ENCODE measurements around the gene LLPH. TPM values are rescaled to one million over a fixed set of nuclear protein-coding genes. Genes with fewer than 3 reads are reported as not detected.

Gene LLPH
- total RNA-seq, 1 experiment from 2014 or later = 45.6 TPM

- H3K9me3 ChIP-seq (ENCODE audit: control insufficient read depth in 1 of 2, insufficient read depth in 1 of 2, low read depth in 1 of 2, low read length in 2 of 2) = no peaks in the 10 kb centered on the region
- POLR2A ChIA-PET = no interaction called here
- CTCF ChIA-PET = no interaction called here
- H3K4me2 ChIP-seq (ENCODE audit: low read length) = no peak overlapping the region
- peaks cover 12 to 22% of the 10 kb centered on the region in 2 experiments for H3K4me1 ChIP-seq (ENCODE audit: control insufficient read depth in 1 of 2, insufficient read depth in 2 of 2, low read length in 2 of 2)
- no peaks in the 10 kb centered on the region for H3K27me3 ChIP-seq (ENCODE audit: insufficient read depth, low read length)
- H3K79me2 ChIP-seq (ENCODE audit: insufficient read depth, low read length) = peaks cover 83% of the 10 kb centered on the region
- no peak overlapping the region for H2AFZ ChIP-seq (ENCODE audit: low read depth, low read length, poor library complexity, severe bottlenecking)
- intact Hi-C loops (cut with micrococcal nuclease) = no loop called here
- no peak overlapping the region for H3K4me3 ChIP-seq (replicated peaks in 1 of 2; ENCODE audit: low read depth in 1 of 2, low read length in 2 of 2)
- ATAC-seq (no peak), DNase-seq (ENCODE audit: low read depth, low spot score) (no peak)
- TF ChIP-seq CTCF (IDR thresholded peaks at IDR 0.05 in 2 of 3, conservative IDR thresholded peaks at IDR 0.05 in 1 of 3; ENCODE audit: borderline replicate concordance in 1 of 3, insufficient read depth in 1 of 3, low read depth in 2 of 3, low read length in 2 of 3) = no peak
- no peak overlapping the region for H3K27ac ChIP-seq (ENCODE audit: low read depth, low read length)
- peaks cover 41 to 50% of the 10 kb centered on the region in 2 experiments for H3K36me3 ChIP-seq (ENCODE audit: control insufficient read depth in 1 of 2, insufficient read depth in 2 of 2, low read length in 2 of 2)
- RAD21 ChIA-PET (ENCODE audit: low non-redundant PET in 1 of 2, low total read pairs in 2 of 2, uncharacterized antibody in 2 of 2, unreplicated experiment in 2 of 2) = no interaction called here
- no peaks in the 10 kb centered on the region for H4K20me1 ChIP-seq (ENCODE audit: insufficient read depth)
- H3K9me2 ChIP-seq (ENCODE audit: insufficient read depth) = no peaks in the 10 kb centered on the region
- H3K9ac ChIP-seq (ENCODE audit: low read length) = no peak overlapping the region
- BruUV-seq (replicated peaks) = no TSS peak
Observed at GRCh38 chr12:66127650-66128049, 2.9 kb downstream of the LLPH start.

- H3K4me3 ChIP-seq (replicated peaks in 1 of 2; ENCODE audit: low read depth in 1 of 2, low read length in 2 of 2) = no peak overlapping the region
- POLR2A ChIA-PET = interaction anchor here (3.5 kb wide), 1 partner anchor 10 kb away, joined by 13 read pairs; the partner anchor contains the start of gene LLPH
- TF ChIP-seq CTCF (IDR thresholded peaks at IDR 0.05 in 2 of 3, conservative IDR thresholded peaks at IDR 0.05 in 1 of 3; ENCODE audit: borderline replicate concordance in 1 of 3, insufficient read depth in 1 of 3, low read depth in 2 of 3, low read length in 2 of 3) (peak; percentile 12 to 35 (median 21); a peak in 3 of 6 replicates), RAD21 (IDR thresholded peaks at IDR 0.05; ENCODE audit: low read depth) (peak; percentile 50; the same call in 1 of the 2 replicates), ATF3 (IDR thresholded peaks at IDR 0.05) (no peak)
- DNase-seq (ENCODE audit: low read depth, low spot score) = no peak
- no peaks in the 10 kb centered on the region for H3K9me2 ChIP-seq (ENCODE audit: insufficient read depth)
- H3K27me3 ChIP-seq (ENCODE audit: insufficient read depth, low read length) = no peaks in the 10 kb centered on the region
- H3K27ac ChIP-seq (ENCODE audit: low read depth, low read length) = no peak overlapping the region
- peaks cover 14% of the 10 kb centered on the region for H3K79me2 ChIP-seq (ENCODE audit: insufficient read depth, low read length)
- RAD21 ChIA-PET (ENCODE audit: low non-redundant PET in 1 of 2, low total read pairs in 2 of 2, uncharacterized antibody in 2 of 2, unreplicated experiment in 2 of 2) = interaction anchor here in 1 of 2 experiments (0.6 kb wide), 1 partner anchor 63 kb away, joined by 4 read pairs; no protein-coding TSS in a partner anchor
- H3K9me3 ChIP-seq (ENCODE audit: control insufficient read depth in 1 of 2, insufficient read depth in 1 of 2, low read depth in 1 of 2, low read length in 2 of 2) = no peaks in the 10 kb centered on the region
- no peak overlapping the region for H2AFZ ChIP-seq (ENCODE audit: low read depth, low read length, poor library complexity, severe bottlenecking)
- CTCF ChIA-PET = interaction anchor here (0.5 to 1.1 kb wide), 6 partner anchors 25 to 1319 kb away, joined by 3 to 5 read pairs (median 3); no protein-coding TSS in a partner anchor
- no peak overlapping the region for H3K4me2 ChIP-seq (ENCODE audit: low read length)
- 0 out of 2 replicates have a peak, but pooled peaks cover 4% of the 10 kb centered on the region for H4K20me1 ChIP-seq (ENCODE audit: insufficient read depth)
- no peak overlapping the region for H3K9ac ChIP-seq (ENCODE audit: low read length)
- H3K36me3 ChIP-seq (ENCODE audit: control insufficient read depth in 1 of 2, insufficient read depth in 2 of 2, low read length in 2 of 2) = peaks cover 27 to 35% of the 10 kb centered on the region in 2 experiments
- no TSS peak for BruUV-seq (replicated peaks)
- H3K4me1 ChIP-seq (ENCODE audit: control insufficient read depth in 1 of 2, insufficient read depth in 2 of 2, low read length in 2 of 2) = no peaks in the 10 kb centered on the region
- no peak for ATAC-seq
- intact Hi-C loops (cut with micrococcal nuclease) = no loop called here
Observed at GRCh38 chr12:66120477-66120876, 10.1 kb downstream of the LLPH start.

All from HCT116 (cell line).